ENCODE data around the gene ARVCF.
A peak's percentile ranks its signal among the peaks of the same experiment; 100 is the strongest.

Gene ARVCF

DNA sequence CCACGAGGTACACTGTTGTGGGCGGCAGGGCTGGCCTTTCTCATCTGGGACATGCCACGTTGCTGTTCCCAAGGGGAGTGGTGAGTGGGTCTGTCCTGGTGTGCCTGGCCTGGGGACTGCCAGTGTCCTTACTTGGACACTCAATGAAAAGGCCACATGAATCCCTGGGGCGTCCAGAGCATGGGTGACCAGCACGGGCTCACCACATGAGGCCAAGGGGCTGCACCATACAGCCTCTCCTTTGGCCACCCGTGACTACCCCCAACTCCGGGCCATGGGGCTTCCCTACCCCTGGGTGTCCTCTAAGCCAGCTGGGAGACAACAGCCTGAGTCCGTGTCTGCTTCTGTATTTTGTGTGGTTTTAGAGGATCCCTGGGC, 54.8 kb downstream of the ARVCF start:
- no peak for DNase-seq (ENCODE audit: low spot score)

DNA sequence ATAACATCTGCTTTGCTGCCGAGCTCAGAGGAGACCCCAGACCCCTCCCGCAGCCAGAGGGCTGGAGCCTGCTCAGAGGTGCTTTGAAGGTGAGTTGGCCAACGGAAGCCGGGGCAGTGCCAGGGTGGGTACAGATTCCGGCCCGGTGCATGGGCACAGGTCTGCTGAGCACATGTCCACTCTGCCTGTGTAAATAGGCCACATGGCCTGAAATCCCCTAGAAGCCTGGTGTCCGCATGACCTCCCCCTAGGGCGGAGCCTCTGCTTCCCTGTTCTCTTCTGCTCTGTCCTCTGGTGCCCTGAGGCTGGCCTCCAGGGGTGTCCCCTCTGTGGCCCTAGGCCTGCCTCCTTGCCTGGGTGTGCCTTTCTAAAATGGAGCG, 55.4 kb downstream of the ARVCF start:
- DNase-seq (ENCODE audit: low spot score): no peak

DNA sequence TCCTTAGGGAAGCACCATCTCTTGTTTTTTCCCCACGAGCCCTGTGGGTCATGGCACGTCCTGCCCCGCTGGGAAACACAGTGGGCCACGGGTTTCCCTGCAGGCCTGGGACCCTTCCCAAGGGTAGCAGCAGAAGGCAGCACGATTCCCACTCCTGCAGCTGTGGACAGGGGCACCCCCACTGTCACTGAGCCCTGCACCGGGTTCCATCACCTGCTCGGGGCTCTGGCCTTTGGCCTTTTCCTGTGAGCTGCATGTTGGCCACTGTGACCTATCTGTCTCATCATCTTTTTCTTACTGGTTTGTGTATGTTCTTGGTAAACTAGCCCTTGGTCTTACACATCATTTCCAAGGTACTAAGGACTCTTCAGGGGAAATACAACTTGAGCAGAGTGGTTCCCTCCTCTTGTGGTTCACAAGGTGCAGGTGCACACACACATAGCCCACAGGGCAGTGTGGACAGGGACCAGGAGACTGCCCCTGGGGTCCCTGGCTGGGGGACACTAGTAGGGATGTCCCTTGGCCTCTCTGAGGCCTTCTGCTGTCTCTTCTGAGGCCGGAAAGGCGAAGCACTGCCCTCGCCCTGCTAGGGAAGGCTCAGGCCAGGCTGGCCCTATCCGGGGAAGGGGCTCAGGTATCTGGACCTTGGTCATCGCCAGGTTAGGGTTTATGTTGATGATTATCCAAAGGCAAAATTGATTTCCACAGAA, 56.0 kb downstream of the ARVCF start:
- DNase-seq (ENCODE audit: low spot score): no peak

- DNase-seq (ENCODE audit: low spot score): no peak
Measured at GRCh38 chr22:19959587-19960490, 56.8 kb downstream of the ARVCF start.

DNA sequence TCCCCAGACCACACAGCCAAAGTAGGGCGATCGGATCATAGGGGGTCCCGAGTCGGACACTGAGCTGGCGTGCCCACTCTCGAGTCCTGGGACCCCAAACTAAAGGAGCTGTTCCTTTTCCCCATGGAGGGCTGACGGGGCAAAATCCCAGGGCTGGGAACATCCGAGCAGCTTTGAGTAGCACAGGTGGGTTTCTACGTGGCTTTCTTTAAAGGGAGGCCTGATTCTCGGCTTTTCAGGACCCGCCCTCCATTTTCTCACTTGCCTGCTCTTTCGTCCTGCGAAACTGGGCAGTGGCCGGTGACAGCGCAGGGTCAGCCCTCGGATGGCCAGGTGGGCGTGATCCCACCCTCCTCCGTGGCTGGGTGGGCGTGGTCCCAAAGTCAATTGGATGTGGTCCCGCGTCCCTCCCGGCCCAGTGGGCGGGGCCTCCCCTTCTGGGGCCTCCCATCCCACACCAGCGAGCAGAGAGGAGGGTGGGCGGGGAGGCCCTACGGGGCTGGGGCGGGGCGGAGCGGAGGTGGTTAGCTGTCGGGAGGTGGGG, 57.5 kb downstream of the ARVCF start:
- DNase-seq (ENCODE audit: low spot score): no peak

DNA sequence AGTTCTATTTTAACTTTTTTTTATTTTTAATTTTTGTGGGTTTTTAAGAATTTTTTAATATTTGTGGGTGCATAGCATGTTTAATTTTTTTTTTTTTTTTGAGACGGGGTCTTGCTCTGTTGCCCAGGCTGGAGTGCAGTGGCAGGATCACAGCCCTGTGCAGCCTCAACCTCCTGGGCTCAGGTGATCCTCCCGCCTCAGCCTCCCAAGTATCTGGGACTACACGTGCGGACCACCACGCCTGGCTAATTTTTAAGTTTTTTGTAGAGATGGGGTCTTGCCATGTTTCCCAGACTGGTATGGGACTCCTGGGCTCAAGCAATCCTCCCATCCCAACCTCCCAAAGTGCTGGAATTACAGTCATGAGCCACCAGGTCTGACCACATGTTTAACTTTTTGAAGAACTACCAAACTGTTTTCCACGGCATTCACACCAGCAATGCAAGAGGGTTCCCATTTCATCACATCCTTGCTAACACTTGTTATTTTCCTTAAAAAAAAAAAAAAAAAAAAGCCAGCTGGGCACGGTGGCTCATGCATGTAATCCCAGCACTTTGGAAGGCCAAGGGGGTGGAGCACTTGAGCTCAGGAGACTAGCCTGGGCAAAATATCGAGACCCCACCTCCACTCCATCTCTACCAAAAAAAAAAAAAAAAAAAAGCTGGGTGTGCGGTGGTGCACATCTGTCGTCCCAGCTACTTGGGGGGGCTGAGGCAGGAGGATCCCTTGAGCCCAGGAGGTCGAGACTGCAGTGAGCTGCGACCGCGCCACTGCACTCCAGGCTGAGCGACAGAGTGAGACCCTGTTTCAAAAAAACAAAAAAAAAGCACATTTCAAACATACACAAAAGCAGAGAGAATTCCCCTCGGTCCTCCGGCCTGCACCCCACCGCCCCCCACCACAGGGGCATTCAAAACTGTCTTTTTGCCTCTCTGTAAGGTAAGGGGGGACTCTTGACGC, 58.3 kb downstream of the ARVCF start:
- no peak for DNase-seq (ENCODE audit: low spot score)

GRCh38 chr22:19957445-19957844, 59.2 kb downstream of the ARVCF start:
- DNase-seq (ENCODE audit: low spot score): no peak

- no peak for DNase-seq (ENCODE audit: low spot score)
Measured at GRCh38 chr22:19955241-19956128, 61.1 kb downstream of the ARVCF start.

- DNase-seq (ENCODE audit: low spot score): no peak
Measured at GRCh38 chr22:19951346-19951745, 65.3 kb downstream of the ARVCF start.

GRCh38 chr22:19948057-19948760, 68.4 kb downstream of the ARVCF start:
- DNase-seq (ENCODE audit: low spot score): no peak

DNA sequence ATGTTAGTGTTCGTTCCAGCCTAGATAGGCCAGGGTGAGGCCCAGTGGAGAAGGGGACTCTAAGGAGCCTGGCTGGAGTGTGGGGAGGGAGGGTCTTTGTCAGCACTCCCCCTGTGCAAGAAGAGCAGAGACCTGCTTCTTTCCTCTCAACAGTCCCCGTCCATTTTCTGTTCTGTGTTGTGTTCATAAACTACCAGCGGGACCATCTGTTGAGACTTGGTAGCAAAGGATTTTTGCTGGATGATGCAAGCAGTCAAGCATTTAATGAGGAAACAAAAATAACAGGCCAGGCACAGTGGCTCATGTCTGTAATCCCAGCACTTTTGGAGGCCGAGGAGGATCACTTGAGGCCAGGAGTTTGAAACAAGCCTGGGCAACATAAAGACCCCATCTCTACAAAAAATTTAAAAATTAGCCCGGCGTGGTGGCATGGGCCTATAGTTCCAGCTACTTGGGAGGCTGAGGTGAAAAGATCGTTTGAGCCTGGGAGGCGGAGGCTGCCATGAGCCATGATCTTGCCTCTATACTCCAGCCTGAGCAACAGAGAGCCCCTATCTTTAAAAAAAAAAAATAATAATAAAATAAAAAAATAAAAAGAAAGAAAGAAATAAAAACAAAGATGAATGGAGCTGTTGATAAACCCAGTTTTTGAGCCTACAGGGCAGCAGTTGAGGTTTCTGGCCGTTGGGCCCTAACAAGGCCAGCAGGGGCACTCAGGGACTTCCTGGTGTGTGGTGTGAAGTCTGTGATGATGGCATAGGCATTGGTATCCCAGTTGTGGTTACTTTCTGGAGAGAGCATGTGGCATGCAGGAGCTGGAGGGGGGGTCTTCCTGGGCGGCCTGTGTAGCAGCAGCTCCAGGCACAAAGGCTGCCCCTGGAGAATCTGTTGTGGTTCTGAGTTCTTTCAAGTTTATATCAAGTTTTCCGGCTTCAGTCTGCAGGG, 73.3 kb downstream of the ARVCF start:
- no peak for DNase-seq (ENCODE audit: low spot score)

- DNase-seq (ENCODE audit: low spot score): no peak
Measured at GRCh38 chr22:19942157-19943081, 74.2 kb downstream of the ARVCF start.

DNA sequence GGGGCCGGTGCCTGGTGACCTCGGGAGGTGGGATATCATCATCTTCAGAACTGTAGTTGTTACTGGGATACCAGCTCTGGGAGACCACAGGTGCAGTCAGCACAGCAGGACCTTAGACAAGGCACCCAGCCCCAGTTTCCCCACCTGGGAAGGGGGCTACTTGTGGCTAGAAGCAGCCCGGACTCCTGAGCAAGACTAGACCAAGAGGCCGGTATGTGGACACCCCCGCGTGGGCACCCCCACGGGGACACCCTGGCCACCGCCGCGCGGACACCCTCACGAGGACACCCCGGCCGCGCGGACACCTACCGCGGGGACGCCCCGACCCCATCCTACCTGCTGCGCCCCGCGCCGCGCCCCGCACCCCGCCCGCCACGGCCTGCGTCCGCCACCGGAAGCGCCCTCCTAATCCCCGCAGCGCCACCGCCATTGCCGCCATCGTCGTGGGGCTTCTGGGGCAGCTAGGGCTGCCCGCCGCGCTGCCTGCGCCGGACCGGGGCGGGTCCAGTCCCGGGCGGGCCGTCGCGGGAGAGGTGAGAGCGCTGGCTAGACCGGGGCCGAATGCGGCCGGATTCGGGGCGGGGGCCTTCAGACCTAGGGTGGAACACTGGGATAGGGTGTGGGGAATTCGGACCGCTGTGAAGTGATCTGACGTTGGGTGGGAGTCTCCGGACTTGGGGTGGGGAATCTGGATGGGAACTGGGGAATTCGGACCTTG, 75.1 kb downstream of the ARVCF start, which contains the start of the genes COMT and TXNRD2:
COMT (plus strand) TSS at position 408 of the 718 bp plus-strand sequence. CDS start 20,755 bp downstream, outside the sequence.
TXNRD2 (minus strand) TSS at position 454 of the 718 bp plus-strand sequence; CDS start at position 439, 15 bp downstream.
- DNase-seq (ENCODE audit: low spot score): peak; percentile 71

- DNase-seq (ENCODE audit: low spot score): no peak
Measured at GRCh38 chr22:19940536-19941364, 75.9 kb downstream of the ARVCF start.

DNA sequence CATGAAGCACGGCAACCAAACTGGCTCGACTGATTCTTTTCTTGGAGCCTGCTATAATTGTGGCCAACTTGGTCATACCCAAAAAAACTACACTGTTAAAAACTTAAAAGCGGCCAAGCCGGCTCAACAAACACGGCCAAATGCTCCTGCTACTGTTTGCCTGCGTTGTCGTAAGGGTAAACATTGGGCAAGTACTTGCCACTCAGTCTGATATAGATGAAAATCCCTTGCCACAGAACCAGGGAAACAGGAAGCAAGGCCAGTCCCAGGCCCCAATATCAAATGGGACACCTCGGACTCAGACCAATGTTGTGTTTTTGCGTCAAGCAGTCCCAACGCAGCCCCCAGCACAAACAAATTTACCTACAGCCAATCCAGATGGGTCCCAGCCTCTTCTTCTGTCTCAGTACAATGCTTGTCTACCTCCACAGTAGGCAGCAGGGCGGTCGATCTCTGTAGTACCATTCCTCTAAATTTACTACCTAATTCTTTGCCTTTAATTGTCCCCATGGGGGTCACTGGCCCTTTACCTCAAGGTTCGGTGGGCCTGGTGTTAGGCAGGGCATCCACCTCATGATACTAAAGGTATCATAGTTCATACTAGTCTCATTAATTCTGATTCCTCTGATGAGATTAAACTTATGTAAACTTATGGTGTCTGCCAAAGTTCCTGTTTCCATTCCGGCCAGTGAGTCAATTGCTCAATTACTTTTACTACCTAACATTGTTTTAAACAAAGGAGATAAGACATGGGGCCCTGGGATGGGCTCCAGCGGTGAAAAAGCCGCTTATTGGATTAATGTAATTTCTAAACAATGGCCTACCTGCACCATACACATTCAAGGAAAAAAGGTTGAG, 78.8 kb downstream of the ARVCF start:
- DNase-seq (ENCODE audit: low spot score): no peak
